BE2C (cell line): Measurements from ENCODE around the gene RBPMS2.

Source experiments
- DNase-seq: peaks from one replicate; pipeline ENCODE4 v3.0.0-alpha.2; 2020
- H3K27me3 ChIP-seq: fragments of 250-450 bp; sonication (Bioruptor Pico); 2 replicates; pipeline ENCODE4 v1.5.1; 2020; ENCODE audit warnings: mild to moderate bottlenecking
- H3K36me3 ChIP-seq: fragments of 250-450 bp; sonication (Bioruptor Pico); 2 replicates; pipeline ENCODE4 v1.5.1; 2020; ENCODE audit warnings: mild to moderate bottlenecking
- H3K4me1 ChIP-seq: fragments of 250-450 bp; sonication (Bioruptor Pico); 2 replicates; pipeline ENCODE4 v1.5.1; 2020
- H3K4me3 ChIP-seq: 2 replicates; pipeline ENCODE4 v1.5.1; 2011; ENCODE audit warnings: low read depth, low read length
- H3K9me3 ChIP-seq: fragments of 250-450 bp; sonication (Bioruptor Pico); 2 replicates; pipeline ENCODE4 v1.5.1; 2020
- TF ChIP-seq, protein P1 (sequence below): IDR thresholded peaks from 2 replicates; pipeline ENCODE4 v1.5.1; 2012; ENCODE audit warnings: mild to moderate bottlenecking, low read depth, low read length

RBPMS2 gene

GRCh38 chr15:64740311-64741170 is 34.8 kb downstream of the RBPMS2 start:
- Histone ChIP-seq H3K4me1 (0 out of 2 replicates have a peak, but pooled peaks cover 7% of the 10 kb centered on the region), H3K9me3 (no peaks in the 10 kb centered on the region), H3K36me3 (no peaks in the 10 kb centered on the region), H3K27me3 (no peaks in the 10 kb centered on the region), H3K4me3 (no peak overlapping the region)
- TF ChIP-seq, protein P1, sequence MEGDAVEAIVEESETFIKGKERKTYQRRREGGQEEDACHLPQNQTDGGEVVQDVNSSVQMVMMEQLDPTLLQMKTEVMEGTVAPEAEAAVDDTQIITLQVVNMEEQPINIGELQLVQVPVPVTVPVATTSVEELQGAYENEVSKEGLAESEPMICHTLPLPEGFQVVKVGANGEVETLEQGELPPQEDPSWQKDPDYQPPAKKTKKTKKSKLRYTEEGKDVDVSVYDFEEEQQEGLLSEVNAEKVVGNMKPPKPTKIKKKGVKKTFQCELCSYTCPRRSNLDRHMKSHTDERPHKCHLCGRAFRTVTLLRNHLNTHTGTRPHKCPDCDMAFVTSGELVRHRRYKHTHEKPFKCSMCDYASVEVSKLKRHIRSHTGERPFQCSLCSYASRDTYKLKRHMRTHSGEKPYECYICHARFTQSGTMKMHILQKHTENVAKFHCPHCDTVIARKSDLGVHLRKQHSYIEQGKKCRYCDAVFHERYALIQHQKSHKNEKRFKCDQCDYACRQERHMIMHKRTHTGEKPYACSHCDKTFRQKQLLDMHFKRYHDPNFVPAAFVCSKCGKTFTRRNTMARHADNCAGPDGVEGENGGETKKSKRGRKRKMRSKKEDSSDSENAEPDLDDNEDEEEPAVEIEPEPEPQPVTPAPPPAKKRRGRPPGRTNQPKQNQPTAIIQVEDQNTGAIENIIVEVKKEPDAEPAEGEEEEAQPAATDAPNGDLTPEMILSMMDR: peak; percentile 38
- peak; percentile 33 for DNase-seq

DNA sequence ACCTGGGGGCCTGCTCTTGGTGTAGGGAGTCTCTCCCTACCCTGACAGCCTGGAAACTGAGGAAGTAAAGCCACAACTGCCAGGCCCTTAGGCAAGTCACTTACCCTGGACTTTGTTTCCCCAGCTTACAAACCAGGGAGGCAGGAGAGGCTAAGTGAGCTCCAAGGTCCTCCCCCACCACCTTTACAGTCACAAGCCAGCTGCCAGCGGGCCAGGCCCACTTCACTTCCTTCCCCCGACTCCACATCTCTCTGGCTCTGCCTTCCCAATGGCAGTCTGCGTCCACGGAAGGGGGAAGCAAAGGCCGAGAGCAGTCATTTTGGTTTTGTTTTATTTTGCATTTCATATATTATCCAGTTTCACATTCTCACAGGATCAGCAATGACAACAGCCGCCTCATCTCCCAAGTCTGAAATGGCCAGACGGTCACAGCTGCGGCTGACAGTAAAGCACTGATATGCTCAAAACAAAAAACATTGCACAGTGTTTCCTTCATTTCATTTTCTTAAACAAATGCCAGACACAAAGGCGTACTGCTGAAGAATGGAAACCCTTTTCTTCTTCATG is 35.7 kb downstream of the RBPMS2 start:
- DNase-seq: no peak
- H3K4me1 ChIP-seq: 0 out of 2 replicates have a peak, but pooled peaks cover 7% of the 10 kb centered on the region
- H3K36me3 ChIP-seq: no peaks in the 10 kb centered on the region
- H3K27me3 ChIP-seq: no peaks in the 10 kb centered on the region
- TF ChIP-seq, protein P1: no peak
- H3K4me3 ChIP-seq: no peak overlapping the region
- no peaks in the 10 kb centered on the region for H3K9me3 ChIP-seq

DNA sequence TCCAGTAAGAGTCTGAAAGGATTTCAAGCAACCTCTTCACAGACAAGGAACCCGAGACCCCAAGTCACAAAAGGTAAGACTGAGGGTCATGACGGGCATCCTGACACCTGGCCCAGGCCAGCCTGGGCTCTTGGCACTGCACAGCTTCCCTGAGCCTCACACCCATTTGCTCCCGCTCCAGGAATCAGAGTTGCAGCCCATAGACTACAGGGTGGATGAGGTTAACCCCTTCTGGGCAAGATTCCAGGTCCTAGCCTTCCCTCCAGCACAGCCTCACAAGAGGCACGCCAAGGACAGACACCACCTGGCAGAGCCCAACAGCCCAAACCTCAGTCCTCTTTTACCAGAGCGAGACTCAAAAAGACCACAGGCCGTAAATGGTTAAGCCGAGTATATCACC is 36.2 kb downstream of the RBPMS2 start:
- H3K36me3 ChIP-seq: no peaks in the 10 kb centered on the region
- H3K4me1 ChIP-seq: 0 out of 2 replicates have a peak, but pooled peaks cover 7% of the 10 kb centered on the region
- H3K4me3 ChIP-seq: no peak overlapping the region
- no peaks in the 10 kb centered on the region for H3K27me3 ChIP-seq
- no peaks in the 10 kb centered on the region for H3K9me3 ChIP-seq
- DNase-seq: peak; percentile 38
- TF ChIP-seq, protein P1: no peak

DNA sequence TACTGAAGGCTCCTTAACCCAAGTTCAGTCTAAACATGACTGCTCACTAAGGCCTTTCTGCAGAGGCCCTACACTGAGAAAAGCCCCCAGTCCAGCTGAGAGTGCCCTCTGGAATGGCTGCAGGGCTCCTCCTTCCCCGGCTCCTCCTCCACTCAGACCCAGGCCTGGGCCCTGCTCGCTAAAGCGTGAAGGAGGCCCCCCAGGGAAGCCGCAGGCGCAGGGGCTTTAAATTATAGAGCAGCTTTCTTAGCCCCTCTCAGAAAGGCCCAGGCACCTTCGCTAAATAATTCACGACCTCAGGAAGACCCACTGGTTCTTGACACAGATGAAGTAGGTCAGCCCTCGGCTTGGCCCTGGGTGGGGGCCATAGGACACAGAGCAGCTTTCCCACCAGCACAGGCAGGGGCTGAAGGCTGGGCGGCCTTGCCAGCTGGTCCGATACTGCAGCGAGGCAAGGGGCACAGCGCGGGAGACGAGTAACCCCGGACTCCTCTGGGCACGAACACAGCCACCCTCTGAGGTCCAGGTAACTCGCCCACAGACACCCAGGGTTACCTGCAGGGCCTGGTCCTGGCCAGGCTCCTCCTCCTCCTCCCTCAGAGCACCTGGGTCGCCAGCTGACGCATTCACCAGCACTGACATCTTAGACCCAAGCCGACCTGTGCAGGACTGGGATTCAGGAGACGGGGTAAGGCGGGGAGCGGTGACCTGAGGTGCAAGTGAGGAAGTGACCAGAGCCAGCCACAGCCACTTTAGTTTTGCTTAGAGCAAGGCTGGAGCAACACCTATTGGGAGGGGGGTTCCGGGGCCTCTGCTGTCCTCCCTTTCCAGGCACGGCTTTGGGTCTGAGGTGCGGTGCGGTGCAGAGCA is 36.9 kb downstream of the RBPMS2 start:
- 0 out of 2 replicates have a peak, but pooled peaks cover 7% of the 10 kb centered on the region for H3K4me1 ChIP-seq
- no peak for DNase-seq
- H3K27me3 ChIP-seq: no peaks in the 10 kb centered on the region
- H3K36me3 ChIP-seq: no peaks in the 10 kb centered on the region
- no peak overlapping the region for H3K4me3 ChIP-seq
- H3K9me3 ChIP-seq: no peaks in the 10 kb centered on the region
- TF ChIP-seq, protein P1: no peak

GRCh38 chr15:64732156-64732860 is 43.1 kb downstream of the RBPMS2 start:
- Histone ChIP-seq H3K36me3 (no peaks in the 10 kb centered on the region), H3K4me1 (no peaks in the 10 kb centered on the region), H3K27me3 (no peaks in the 10 kb centered on the region), H3K4me3 (no peak overlapping the region), H3K9me3 (no peaks in the 10 kb centered on the region)
- TF ChIP-seq, protein P1: no peak
- no peak for DNase-seq
